ENCODE data around the gene GBGT1. TPM values are rescaled to one million over a fixed set of nuclear protein-coding genes. Genes with fewer than 3 reads are reported as not detected.
A peak's percentile ranks its signal among the peaks of the same experiment; 100 is the strongest.

GBGT1 gene
- total RNA-seq, 3 donors from 2014 or later: 4.3 to 14.0 (median 8.6) TPM

GRCh38 chr9:133121198-133121914, 42.4 kb downstream of the GBGT1 start, which contains the start of gene RALGDS:
Gene RALGDS, minus strand, starts transcription at chr9:133121240. Its CDS starts 86 bp downstream, at chr9:133121154.
- Histone ChIP-seq H3K36me3 (ENCODE audit: low read depth) (no peaks in the 10 kb centered on the region), H3K4me3 (peak within 1 kb of the TSS; percentile 42), H3K4me1 (ENCODE audit: low read depth) (peaks cover 40% of the 10 kb centered on the region), H3K9me3 (no peaks in the 10 kb centered on the region)
- intact Hi-C loops (cut with DNase I, micrococcal nuclease): no loop called here
- ATAC-seq: peak; percentile 88
- DNase-seq: peak; percentile 94 to 95 (median 95)
- TF ChIP-seq, protein P1, sequence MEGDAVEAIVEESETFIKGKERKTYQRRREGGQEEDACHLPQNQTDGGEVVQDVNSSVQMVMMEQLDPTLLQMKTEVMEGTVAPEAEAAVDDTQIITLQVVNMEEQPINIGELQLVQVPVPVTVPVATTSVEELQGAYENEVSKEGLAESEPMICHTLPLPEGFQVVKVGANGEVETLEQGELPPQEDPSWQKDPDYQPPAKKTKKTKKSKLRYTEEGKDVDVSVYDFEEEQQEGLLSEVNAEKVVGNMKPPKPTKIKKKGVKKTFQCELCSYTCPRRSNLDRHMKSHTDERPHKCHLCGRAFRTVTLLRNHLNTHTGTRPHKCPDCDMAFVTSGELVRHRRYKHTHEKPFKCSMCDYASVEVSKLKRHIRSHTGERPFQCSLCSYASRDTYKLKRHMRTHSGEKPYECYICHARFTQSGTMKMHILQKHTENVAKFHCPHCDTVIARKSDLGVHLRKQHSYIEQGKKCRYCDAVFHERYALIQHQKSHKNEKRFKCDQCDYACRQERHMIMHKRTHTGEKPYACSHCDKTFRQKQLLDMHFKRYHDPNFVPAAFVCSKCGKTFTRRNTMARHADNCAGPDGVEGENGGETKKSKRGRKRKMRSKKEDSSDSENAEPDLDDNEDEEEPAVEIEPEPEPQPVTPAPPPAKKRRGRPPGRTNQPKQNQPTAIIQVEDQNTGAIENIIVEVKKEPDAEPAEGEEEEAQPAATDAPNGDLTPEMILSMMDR (IDR thresholded peaks at IDR 0.05): no peak

- H3K4me1 ChIP-seq (ENCODE audit: low read depth): peaks cover 40% of the 10 kb centered on the region
- H3K9me3 ChIP-seq: no peaks in the 10 kb centered on the region
- no peaks in the 10 kb centered on the region for H3K36me3 ChIP-seq (ENCODE audit: low read depth)
- peak in 1 of 3 donors; percentile 77 for DNase-seq
- intact Hi-C loops (cut with DNase I, micrococcal nuclease): no loop called here
- TF ChIP-seq, protein P1 (IDR thresholded peaks at IDR 0.05): no peak
- peak overlapping the region; percentile 42 for H3K4me3 ChIP-seq
- ATAC-seq: peak; percentile 7
These were observed 43.1 kb downstream of the GBGT1 start for GRCh38 chr9:133120501-133121197.

DNA sequence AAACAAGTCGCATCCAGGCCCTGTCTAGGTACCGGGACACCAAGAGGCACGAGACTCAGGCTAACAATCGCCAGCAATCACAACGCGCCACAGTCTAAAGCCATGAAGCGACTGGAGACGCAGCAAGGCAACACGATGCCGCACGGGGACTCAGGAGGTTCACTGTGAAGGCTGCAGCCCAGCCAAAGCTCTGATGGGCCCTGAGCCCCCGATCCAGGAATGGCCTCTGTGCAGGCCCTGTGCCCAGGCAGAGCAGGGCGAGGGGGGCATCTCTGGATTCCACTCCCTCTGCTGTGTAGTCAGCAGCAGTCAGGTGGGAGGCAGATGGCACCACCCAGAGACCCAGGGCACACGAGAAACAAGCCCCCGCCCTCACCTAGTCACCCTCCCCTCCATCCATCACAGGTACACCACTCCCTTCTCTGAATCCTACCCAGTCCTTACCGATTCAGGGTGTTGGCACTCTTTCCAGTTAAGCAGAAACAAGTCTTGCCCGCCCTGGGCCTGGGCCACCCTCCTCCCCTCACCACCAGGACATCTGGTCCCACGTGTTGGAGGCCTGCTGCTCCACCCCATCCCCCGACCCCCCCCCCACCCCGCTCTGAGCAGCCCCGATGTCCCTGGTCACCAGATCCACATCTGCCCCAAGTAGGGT, 43.7 kb downstream of the GBGT1 start:
- no peaks in the 10 kb centered on the region for H3K9me3 ChIP-seq
- H3K36me3 ChIP-seq (ENCODE audit: low read depth): no peaks in the 10 kb centered on the region
- intact Hi-C loops (cut with DNase I, micrococcal nuclease): no loop called here
- H3K4me3 ChIP-seq: no peak overlapping the region
- TF ChIP-seq, protein P1 (IDR thresholded peaks at IDR 0.05): no peak
- H3K4me1 ChIP-seq (ENCODE audit: low read depth): peaks cover 45% of the 10 kb centered on the region
- ATAC-seq: peak; percentile 4
- peak in 2 of 3 donors; percentile 50 to 61 for DNase-seq

- Histone ChIP-seq H3K9me3 (no peaks in the 10 kb centered on the region), H3K36me3 (ENCODE audit: low read depth) (no peaks in the 10 kb centered on the region), H3K4me3 (no peak overlapping the region), H3K4me1 (ENCODE audit: low read depth) (peaks cover 52% of the 10 kb centered on the region)
- ATAC-seq (no peak), DNase-seq (peak in 1 of 3 donors; percentile 64)
- intact Hi-C loops (cut with DNase I, micrococcal nuclease): no loop called here
- TF ChIP-seq, protein P1 (IDR thresholded peaks at IDR 0.05): no peak
These were observed 44.4 kb downstream of the GBGT1 start for GRCh38 chr9:133119103-133119845.

- peak in 2 of 3 donors; percentile 16 to 48 for DNase-seq
- intact Hi-C loops (cut with DNase I, micrococcal nuclease): no loop called here
- no peaks in the 10 kb centered on the region for H3K36me3 ChIP-seq (ENCODE audit: low read depth)
- no peak for ATAC-seq
- no peaks in the 10 kb centered on the region for H3K9me3 ChIP-seq
- peaks cover 59% of the 10 kb centered on the region for H3K4me1 ChIP-seq (ENCODE audit: low read depth)
- no peak overlapping the region for H3K4me3 ChIP-seq
- TF ChIP-seq, protein P1 (IDR thresholded peaks at IDR 0.05): no peak
These were observed 45.1 kb downstream of the GBGT1 start for GRCh38 chr9:133118568-133118967.
